ENCODE results near the gene DNAJA1.
"Not testable (repeated sequence)": the region's sequence is repeated elsewhere in the genome, so short reads cannot be mapped to it uniquely, and the experiment has no call there.

DNAJA1 gene

DNA sequence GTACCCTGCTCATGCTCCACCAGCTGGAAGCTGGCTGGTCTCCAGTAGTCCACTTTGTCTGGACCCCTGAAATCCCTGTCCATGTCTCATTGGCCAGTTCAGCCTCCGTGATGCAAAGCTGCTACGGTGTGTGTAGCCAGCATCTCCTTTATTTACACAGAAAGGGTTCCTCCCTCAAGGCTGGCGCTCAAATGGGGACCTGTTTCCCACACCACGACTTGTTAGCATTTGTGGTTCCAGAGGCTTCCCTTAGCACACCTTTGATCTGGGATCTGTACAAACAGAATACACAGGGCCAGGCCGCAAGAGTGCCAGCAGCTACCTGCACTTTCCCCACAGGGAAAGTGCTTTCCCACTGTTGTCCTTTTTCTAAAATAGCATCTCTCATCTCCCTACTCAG lies 57.1 kb downstream of the DNAJA1 start:
- no peak for TF ChIP-seq CTCF (conservative IDR thresholded peaks at IDR 0.05; ENCODE audit: low read depth, low read length)
- no peak overlapping the region for H3K4me3 ChIP-seq (ENCODE audit: low read length)
- DNase-seq (ENCODE audit: low read depth) = no peak

- TF ChIP-seq CTCF (conservative IDR thresholded peaks at IDR 0.05; ENCODE audit: low read depth, low read length) = no peak
- no peak for DNase-seq (ENCODE audit: low read depth)
- H3K4me3 ChIP-seq (ENCODE audit: low read length) = no peak overlapping the region
Observed at GRCh38 chr9:33082538-33083326, 57.7 kb downstream of the DNAJA1 start.

DNA sequence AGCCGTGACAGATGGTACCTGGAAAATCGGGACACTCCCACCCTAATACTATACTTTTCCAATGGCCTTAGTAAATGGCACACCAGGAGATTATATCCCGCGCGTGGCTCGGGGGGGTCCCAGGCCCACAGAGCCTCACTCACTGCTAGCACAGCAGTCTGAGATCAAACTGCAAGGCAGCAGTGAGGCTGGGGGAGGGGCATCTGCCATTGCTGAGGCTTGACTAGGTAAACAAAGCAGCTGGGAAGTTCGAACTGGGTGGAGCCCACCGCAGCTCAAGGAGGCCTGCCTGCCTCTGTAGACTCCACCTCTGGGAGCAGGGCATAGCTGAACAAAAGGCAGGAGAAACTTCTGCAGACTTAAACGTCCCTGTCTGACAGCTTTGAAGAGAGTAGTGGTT lies 60.6 kb downstream of the DNAJA1 start:
- not testable (repeated sequence) for DNase-seq (ENCODE audit: low read depth); H3K4me3 ChIP-seq (ENCODE audit: low read length)
